Measurements from ENCODE around the gene CLEC19A.

The CLEC19A gene

DNA sequence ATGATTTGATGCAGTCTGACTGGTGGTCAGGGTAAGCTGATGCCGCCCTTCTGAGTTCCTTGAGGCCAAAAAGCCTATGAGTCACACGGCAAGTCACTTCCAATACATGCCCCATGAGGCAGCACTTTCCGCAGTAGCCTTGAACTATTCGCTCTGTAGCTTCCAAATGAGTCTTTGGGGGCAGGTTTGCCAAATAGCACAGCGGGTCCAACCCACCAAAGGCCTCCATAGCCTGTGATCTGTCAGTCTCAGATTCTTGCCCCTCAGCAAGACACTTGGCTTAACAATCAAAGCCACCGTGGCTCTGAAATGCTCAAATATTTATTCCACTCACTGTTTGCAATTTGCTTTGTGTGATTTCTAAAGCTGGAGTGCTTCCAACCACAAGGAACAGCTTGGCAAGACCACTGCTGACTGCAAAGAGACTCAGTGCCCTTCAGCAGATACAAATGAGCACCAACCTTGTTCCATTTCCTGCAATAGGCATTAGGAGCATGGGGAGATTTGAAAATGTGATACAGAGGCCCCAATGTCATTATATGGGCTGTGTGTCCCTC is 45.4 kb downstream of the CLEC19A start:
- peak; percentile 27 for DNase-seq

DNA sequence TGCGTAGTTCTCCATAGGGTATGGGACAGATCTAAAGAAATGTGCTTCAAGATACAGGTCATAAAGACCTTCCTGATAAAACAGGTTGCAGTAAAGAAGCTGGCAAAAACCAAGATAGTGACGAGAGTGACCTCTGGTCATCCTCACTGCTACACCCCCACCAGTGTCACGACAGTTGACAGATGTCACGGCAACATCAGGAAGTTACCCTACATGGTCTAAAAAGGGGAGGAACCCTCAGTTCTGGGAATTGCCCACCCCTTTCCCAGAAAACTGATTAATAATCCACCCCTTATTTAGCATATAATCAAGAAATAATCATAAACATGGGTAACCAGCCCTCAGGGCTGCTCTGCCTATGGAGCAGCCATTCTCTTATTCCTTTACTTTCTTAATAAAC is 46.3 kb downstream of the CLEC19A start:
- DNase-seq: no peak

DNA sequence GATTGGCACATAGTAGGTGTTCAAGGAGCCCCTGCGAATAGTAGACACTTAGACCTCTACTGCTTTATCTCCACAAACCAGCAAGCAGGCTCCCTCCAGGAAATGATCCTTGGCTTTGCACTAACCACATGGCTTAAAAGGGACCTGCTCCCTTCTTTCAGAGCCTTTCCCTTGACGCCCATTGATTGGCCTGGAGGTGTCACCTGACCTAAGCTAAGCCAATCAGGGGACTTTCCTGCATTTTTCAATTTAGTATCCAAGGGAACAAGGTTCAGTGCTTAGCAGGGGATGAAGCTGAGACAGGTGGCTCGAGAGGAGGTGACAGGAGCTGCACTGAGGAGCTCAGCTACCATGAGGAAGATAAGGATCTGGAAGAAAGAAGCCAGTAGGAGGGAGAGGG is 52.8 kb downstream of the CLEC19A start:
- DNase-seq: no peak

DNA sequence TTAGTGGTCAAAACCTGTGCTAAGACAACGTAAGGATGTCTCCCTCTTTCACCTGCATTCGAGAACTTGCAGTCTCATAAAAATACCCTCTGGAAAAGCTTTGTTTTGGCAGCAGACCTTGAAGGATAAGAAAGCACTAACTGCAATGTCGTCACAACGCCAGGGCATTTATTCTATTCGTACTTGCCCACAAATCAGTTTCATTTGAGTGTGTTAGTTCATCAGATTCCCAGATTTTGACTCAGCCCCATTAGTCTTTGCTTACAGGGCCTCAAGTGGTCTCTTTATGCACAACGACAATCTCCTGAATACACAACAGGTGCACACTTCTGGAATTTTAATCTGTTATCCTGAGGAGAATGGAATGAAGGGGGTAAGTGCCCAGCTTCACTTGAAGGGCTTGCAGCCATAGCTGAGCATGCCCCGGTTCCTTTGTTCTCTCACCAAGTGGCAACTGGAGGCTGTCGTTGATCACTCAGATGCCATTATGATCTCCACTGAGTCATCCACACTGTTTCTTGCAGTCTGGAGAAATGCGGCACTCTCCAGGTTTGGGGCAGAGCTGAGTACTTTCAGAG is 58.8 kb downstream of the CLEC19A start:
- no peak for DNase-seq

DNA sequence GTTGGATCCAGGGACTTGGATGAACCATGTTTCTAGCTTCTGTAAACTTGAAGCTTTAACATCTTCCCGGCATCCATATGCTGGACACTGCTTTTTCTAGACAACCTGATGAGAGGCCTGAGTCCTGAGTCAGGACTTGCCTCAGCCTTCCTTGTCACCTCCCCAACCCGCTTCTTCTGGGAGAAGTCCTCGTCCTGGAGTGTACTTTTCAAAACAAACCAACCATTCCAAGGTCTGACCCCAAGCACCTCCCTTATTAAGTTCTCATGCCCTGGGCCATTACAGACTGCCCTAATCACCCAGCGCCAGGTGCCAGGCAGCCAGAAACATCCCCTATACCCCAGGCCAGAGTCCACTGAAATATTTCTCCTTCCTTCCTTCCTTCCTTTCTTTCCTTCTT is 59.4 kb downstream of the CLEC19A start:
- DNase-seq: no peak

DNA sequence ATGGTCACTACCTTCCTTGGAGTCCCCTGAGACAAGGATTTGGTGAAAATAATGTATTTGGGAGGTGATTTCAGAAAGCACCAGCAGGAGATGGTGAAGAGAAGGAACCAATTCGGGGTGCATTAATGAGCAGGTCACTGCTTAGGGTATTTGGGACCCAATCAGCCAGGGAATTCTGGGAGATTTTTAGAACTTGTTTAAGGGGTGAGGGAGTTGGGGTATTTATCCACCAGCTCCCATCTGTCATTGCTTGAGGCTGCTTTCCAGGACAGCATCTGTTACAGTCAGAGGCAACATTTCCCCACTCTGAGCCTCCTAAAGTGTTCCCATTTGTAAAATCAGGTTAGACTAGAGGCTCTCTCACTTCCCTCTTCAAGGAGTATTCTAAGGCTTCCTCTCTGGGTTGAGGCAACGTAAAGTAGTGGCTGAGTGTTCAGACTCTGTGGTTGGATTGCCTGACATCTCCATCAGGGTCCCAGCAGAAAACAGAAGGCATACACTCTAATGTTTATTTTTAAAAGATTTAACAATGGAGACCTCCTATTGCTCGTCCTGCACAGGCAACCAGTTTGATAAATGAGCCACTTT is 60.9 kb downstream of the CLEC19A start:
- DNase-seq: no peak

DNA sequence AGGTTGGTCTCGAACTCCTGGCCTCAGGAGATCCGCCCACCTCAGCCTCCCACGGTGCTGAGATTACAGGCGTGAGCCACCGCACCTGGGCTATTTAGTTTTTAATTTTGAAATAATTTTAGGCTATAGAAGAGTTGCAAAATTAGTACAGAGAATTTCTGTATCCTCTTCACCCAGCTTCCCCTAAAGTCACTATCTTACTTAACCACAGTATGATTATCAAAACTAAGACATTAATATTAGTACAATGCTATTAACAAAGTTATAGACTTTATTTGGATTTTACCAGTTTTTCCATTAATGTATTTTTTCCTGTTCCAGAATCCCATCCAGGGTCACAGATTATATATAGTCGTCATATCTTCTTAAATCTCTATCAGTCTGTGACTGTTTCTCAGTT is 62.6 kb downstream of the CLEC19A start:
- no peak for DNase-seq

DNA sequence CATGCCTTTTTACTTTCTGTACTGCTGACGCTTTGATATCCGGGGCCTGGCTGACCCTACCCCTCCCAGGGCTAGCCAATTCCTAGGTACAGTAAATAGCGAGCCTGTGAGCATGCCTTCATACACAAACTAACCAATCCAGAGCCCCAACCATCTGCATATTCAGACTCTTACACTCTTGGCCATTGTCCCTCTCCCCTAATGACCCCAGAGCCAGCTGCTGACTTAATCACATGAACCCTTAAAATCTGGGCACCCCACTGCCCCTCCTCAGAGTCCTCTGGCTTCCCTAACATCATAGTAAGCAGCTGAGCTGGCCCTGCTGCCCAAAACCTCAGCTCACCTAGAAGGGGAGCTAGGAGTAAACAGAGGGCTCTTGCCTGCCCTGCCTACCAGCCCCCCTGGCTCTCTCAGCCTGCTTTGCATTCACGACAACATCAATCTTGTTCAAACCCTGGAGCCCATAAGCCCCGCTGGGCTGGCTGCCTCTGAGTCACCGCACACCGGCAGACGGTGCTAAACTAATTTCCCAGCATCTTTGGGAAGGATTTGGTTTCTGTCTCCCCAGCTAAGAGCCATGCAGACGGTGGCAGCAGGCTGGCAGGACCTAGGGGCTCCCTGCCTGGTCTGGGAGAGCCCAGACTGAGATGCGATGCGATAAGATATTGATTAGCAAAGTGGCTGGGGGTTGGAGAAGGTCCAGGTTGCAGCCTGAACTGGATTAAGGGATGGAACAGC is 63.2 kb downstream of the CLEC19A start:
- DNase-seq: no peak

DNA sequence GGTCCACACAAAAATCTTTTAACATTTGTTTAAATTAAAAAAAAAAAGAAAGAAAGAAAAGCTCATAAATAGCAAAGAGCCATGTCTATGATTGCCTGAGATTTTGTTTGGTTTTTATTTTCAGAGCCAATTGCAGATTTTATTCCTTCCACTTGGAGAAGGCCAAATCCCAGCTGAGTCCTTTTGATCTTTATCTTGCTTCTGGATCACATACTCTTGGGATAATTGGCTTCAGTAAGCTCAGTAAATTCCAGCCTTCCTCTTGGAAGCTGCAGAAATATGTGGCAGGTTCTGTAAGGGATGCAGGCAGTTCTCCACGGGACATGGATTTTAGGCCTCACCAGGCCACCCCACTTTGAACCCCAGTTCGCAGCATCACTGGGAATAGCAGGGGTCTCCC is 68.8 kb downstream of the CLEC19A start:
- no peak for DNase-seq

DNA sequence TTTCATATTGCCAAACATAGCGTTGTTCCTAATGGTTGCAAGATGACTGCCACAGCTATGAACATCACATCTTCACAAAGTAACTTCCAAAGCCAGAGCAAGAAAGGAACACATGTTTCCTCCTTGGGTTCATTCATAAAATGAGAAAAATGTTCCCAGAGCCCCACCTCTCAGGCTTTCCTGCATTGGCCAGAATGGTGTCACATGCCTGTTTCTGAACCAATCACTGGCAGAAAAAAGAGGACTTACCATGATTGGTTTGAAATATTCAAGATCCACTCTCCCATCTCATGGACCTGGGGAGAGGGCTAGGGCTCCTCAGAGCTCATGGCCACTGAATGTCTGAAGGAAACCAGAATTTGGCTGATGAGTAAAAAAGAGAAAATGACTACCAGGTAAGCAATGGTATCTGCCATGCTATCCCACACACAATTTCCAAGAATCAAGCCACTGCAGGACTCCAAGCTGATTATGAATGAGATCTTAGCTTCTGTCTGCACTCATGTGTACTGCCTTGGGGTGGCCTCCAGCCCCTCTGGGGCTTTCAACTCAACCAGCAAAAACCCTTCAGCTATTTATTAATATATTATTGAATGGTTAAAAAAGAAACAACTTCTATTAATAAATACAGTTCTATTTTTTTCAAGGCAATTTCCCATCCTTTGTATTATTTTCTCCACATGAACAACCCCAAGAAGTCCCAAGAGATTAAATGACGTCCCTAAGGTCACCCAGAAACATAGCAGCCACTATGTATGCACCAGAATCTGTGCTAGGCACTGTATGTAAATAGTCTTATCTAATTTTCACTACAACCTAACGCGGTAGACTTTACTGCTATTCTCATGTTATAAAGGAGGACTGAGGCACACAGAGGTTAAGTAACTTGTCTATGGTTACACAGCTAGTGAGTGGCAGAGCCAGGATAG is 70.8 kb downstream of the CLEC19A start:
- DNase-seq: no peak

DNA sequence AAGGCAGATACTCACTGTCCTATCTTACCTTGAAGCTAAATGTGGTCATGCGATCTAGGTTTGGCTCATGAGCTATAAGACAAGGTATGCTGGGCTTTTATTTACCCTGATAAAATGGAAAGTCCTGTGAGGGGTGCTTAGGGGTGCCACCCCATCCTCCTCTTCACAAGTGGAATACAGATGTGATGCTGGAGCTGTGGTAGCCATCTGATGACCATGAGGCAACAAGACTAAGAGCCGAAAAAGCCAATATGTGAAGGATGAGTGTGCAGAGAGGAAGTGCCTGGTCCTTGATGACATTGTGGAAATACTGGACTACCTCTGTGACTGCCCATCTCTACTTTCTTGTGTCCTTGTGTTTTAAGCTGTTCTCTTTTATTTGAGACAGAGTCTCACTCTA is 74.0 kb downstream of the CLEC19A start:
- DNase-seq: no peak

Data from fibroblast of skin of scalp (primary cell).